HG03521 (cell line): ENCODE data around the gene FOSL2.

Experiments used
- ATAC-seq: cut with Tn5 transposase; IDR thresholded peaks from one replicate; pipeline ENCODE4 v1.9.1; 2021; ENCODE audit warnings: mild to moderate bottlenecking, moderate library complexity; ENCODE audit not compliant: unreplicated experiment

The FOSL2 gene

GRCh38 chr2:28392297-28393113 is at the start of gene FOSL2:
TSS of gene FOSL2 (plus strand) at chr2:28392858. CDS start at chr2:28393721, 863 bp downstream.
- peak; percentile 63 for ATAC-seq

GRCh38 chr2:28343184-28343942 is 49.3 kb upstream of the FOSL2 start:
- no peak for ATAC-seq

- no peak for ATAC-seq
These were observed 48.5 kb upstream of the FOSL2 start for GRCh38 chr2:28343971-28344715.

GRCh38 chr2:28344756-28345373 is 47.8 kb upstream of the FOSL2 start:
- no peak for ATAC-seq

GRCh38 chr2:28345619-28346018 is 47.0 kb upstream of the FOSL2 start:
- no peak for ATAC-seq

- ATAC-seq: no peak
These were observed 46.1 kb upstream of the FOSL2 start for GRCh38 chr2:28346587-28346986.

GRCh38 chr2:28347193-28347592 is 45.5 kb upstream of the FOSL2 start:
- ATAC-seq: no peak

- no peak for ATAC-seq
These were observed 45.1 kb upstream of the FOSL2 start for GRCh38 chr2:28347596-28347995.

- no peak for ATAC-seq
These were observed 44.5 kb upstream of the FOSL2 start for GRCh38 chr2:28348149-28348567.

- no peak for ATAC-seq
These were observed 43.7 kb upstream of the FOSL2 start for GRCh38 chr2:28348921-28349320.

- ATAC-seq: no peak
These were observed 43.0 kb upstream of the FOSL2 start for GRCh38 chr2:28349546-28350165.

GRCh38 chr2:28350196-28350595 is 42.5 kb upstream of the FOSL2 start:
- ATAC-seq: no peak

- ATAC-seq: no peak
These were observed 41.8 kb upstream of the FOSL2 start for GRCh38 chr2:28350791-28351285.

- ATAC-seq: no peak
These were observed 41.0 kb upstream of the FOSL2 start for GRCh38 chr2:28351621-28352020.

GRCh38 chr2:28352104-28352503 is 40.6 kb upstream of the FOSL2 start:
- ATAC-seq: no peak

- no peak for ATAC-seq
These were observed 40.0 kb upstream of the FOSL2 start for GRCh38 chr2:28352610-28353195.

- ATAC-seq: no peak
These were observed 37.6 kb upstream of the FOSL2 start for GRCh38 chr2:28354920-28355520.

- no peak for ATAC-seq
These were observed 37.0 kb upstream of the FOSL2 start for GRCh38 chr2:28355521-28356094.
